ENCODE data around the gene NR6A1. TPM values are rescaled to one million over a fixed set of nuclear protein-coding genes. Genes with fewer than 3 reads are reported as not detected.

The NR6A1 gene
- polyA plus RNA-seq, 4 donors, result 0.66 to 1.9 (median 1.3) TPM

GRCh38 chr9:124482431-124483031 lies 288.6 kb downstream of the NR6A1 start:
- DNase-seq (ENCODE audit: low read depth in 4 of 4, low spot score in 2 of 4), result no peak

- no peak for DNase-seq (ENCODE audit: low read depth in 4 of 4, low spot score in 2 of 4)
Measured at GRCh38 chr9:124481115-124481514, 290.0 kb downstream of the NR6A1 start.

GRCh38 chr9:124480621-124480981 lies 290.5 kb downstream of the NR6A1 start:
- no peak for DNase-seq (ENCODE audit: low read depth in 4 of 4, low spot score in 2 of 4)

GRCh38 chr9:124479947-124480620 lies 291.0 kb downstream of the NR6A1 start:
- no peak for DNase-seq (ENCODE audit: low read depth in 4 of 4, low spot score in 2 of 4)

GRCh38 chr9:124479371-124479770 lies 291.7 kb downstream of the NR6A1 start:
- no peak for DNase-seq (ENCODE audit: low read depth in 4 of 4, low spot score in 2 of 4)

- DNase-seq (ENCODE audit: low read depth in 4 of 4, low spot score in 2 of 4), result no peak
Measured at GRCh38 chr9:124478354-124478753, 292.8 kb downstream of the NR6A1 start.

- no peak for DNase-seq (ENCODE audit: low read depth in 4 of 4, low spot score in 2 of 4)
Measured at GRCh38 chr9:124477648-124478285, 293.3 kb downstream of the NR6A1 start.

GRCh38 chr9:124477211-124477647 lies 293.9 kb downstream of the NR6A1 start:
- no peak for DNase-seq (ENCODE audit: low read depth in 4 of 4, low spot score in 2 of 4)

GRCh38 chr9:124475868-124476690 lies 295.0 kb downstream of the NR6A1 start:
- no peak for DNase-seq (ENCODE audit: low read depth in 4 of 4, low spot score in 2 of 4)

- no peak for DNase-seq (ENCODE audit: low read depth in 4 of 4, low spot score in 2 of 4)
Measured at GRCh38 chr9:124475158-124475867, 295.8 kb downstream of the NR6A1 start.

- no peak for DNase-seq (ENCODE audit: low read depth in 4 of 4, low spot score in 2 of 4)
Measured at GRCh38 chr9:124474151-124474550, 297.0 kb downstream of the NR6A1 start.

GRCh38 chr9:124473310-124473709 lies 297.8 kb downstream of the NR6A1 start:
- DNase-seq (ENCODE audit: low read depth in 4 of 4, low spot score in 2 of 4), result no peak

GRCh38 chr9:124472770-124473169 lies 298.3 kb downstream of the NR6A1 start:
- DNase-seq (ENCODE audit: low read depth in 4 of 4, low spot score in 2 of 4), result no peak

GRCh38 chr9:124471761-124472160 lies 299.4 kb downstream of the NR6A1 start:
- DNase-seq (ENCODE audit: low read depth in 4 of 4, low spot score in 2 of 4), result no peak

GRCh38 chr9:124470726-124471125 lies 300.4 kb downstream of the NR6A1 start:
- DNase-seq (ENCODE audit: low read depth in 4 of 4, low spot score in 2 of 4), result no peak

- DNase-seq (ENCODE audit: low read depth in 4 of 4, low spot score in 2 of 4), result no peak
Measured at GRCh38 chr9:124470306-124470705, 300.8 kb downstream of the NR6A1 start.

- DNase-seq (ENCODE audit: low read depth in 4 of 4, low spot score in 2 of 4), result no peak
Measured at GRCh38 chr9:124469011-124469832, 301.9 kb downstream of the NR6A1 start.

- no peak for DNase-seq (ENCODE audit: low read depth in 4 of 4, low spot score in 2 of 4)
Measured at GRCh38 chr9:124468061-124468740, 302.9 kb downstream of the NR6A1 start.

GRCh38 chr9:124467410-124468060 lies 303.6 kb downstream of the NR6A1 start:
- DNase-seq (ENCODE audit: low read depth in 4 of 4, low spot score in 2 of 4), result no peak
